GM06990 (cell line): ENCODE data around the gene CDIPT.
A peak's percentile ranks its signal among the peaks of the same experiment; 100 is the strongest.
"Not testable (repeated sequence)": the region's sequence is repeated elsewhere in the genome, so short reads cannot be mapped to it uniquely, and the experiment has no call there.

Source experiments
- DNase-seq: peaks from one replicate; pipeline ENCODE4 v3.0.0-alpha.2; 2011; ENCODE audit not compliant: insufficient read length; ENCODE audit errors: extremely low read depth
- H3K27me3 ChIP-seq: replicated peaks from 2 replicates; pipeline ENCODE4 v1.6.0; 2011; ENCODE audit warnings: low read length; ENCODE audit not compliant: control insufficient read depth, insufficient read depth
- H3K36me3 ChIP-seq: 2 replicates; pipeline ENCODE4 v1.5.1; 2011; ENCODE audit warnings: low read length; ENCODE audit not compliant: control insufficient read depth, insufficient read depth
- H3K4me3 ChIP-seq: replicated peaks from 2 replicates; pipeline ENCODE4 v1.5.1; 2011; ENCODE audit warnings: low read depth, mild to moderate bottlenecking, control low read depth, low read length
- CTCF ChIP-seq: IDR thresholded peaks from 2 replicates; pipeline ENCODE4 v1.5.1; 2011; ENCODE audit warnings: low read length, control low read depth, mild to moderate bottlenecking, inconsistent platforms; ENCODE audit not compliant: insufficient read depth, poor library complexity, severe bottlenecking

Gene CDIPT

GRCh38 chr16:29862884-29863668 is at the start of gene CDIPT:
TSS of gene CDIPT (minus strand) at chr16:29863226. CDS start at chr16:29862857, 369 bp downstream.
- DNase-seq, result peak; percentile 85
- peak; percentile 89 for TF ChIP-seq CTCF
- H3K36me3 ChIP-seq, result peaks cover 8% of the 10 kb centered on the region
- H3K4me3 ChIP-seq, result peak within 1 kb of the TSS; percentile 91
- H3K27me3 ChIP-seq, result no peaks in the 10 kb centered on the region; the same call in 1 of the 2 replicates

- no peak overlapping the region for H3K4me3 ChIP-seq
- peaks cover 6% of the 10 kb centered on the region for H3K36me3 ChIP-seq
- H3K27me3 ChIP-seq, result no peaks in the 10 kb centered on the region
- no peak for DNase-seq
- no peak for TF ChIP-seq CTCF
These were observed 49.1 kb upstream of the CDIPT start for GRCh38 chr16:29912087-29912486.

- no peaks in the 10 kb centered on the region for H3K27me3 ChIP-seq
- H3K4me3 ChIP-seq, result no peak overlapping the region
- peaks cover 5% of the 10 kb centered on the region for H3K36me3 ChIP-seq
- no peak for DNase-seq
- no peak for TF ChIP-seq CTCF
These were observed 48.6 kb upstream of the CDIPT start for GRCh38 chr16:29911676-29912010.

GRCh38 chr16:29910819-29911675 is 48.0 kb upstream of the CDIPT start:
- TF ChIP-seq CTCF, result no peak

GRCh38 chr16:29909851-29910250 is 46.8 kb upstream of the CDIPT start:
- H3K27me3 ChIP-seq, H3K4me3 ChIP-seq, DNase-seq, H3K36me3 ChIP-seq: not testable (repeated sequence)

More at GRCh38 chr16:29910819-29911675, 48.0 kb upstream of the CDIPT start:
- H3K27me3 ChIP-seq, result no peaks in the 10 kb centered on the region
- no peak for DNase-seq
- peaks cover 5% of the 10 kb centered on the region for H3K36me3 ChIP-seq
- H3K4me3 ChIP-seq, result no peak overlapping the region

- no peak for DNase-seq
These were observed 46.4 kb upstream of the CDIPT start for GRCh38 chr16:29909391-29909790.

More at GRCh38 chr16:29909391-29909790, 46.4 kb upstream of the CDIPT start:
- TF ChIP-seq CTCF, result no peak
- Histone ChIP-seq H3K27me3 (no peaks in the 10 kb centered on the region), H3K36me3 (peaks cover 5% of the 10 kb centered on the region), H3K4me3 (no peak overlapping the region)
